ENCODE measurements around the gene PANX1.

The PANX1 gene

DNA sequence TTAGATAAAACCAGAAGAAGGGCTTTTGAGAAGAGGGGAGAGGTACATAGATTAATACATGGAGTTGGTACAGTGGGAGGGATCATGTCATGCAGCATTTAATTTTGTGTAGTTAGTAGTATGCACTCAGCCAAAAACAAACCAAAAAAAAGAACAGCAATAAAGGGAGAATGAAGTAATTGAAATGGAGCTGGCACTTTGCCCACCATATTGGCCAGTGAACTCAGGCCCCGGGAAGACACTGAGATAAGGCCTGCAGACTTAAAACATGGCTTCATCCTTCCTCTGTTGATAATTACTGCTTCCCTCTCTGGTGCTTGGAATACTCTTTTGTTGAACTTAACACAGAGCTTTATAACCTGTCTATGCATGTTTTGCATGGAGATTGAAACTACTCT is 3.1 kb downstream of the PANX1 start:
- no peaks in the 10 kb centered on the region for H4K20me1 ChIP-seq (ENCODE audit: insufficient read depth, low read length)
- no peak overlapping the region for H3K27ac ChIP-seq (ENCODE audit: low read depth, low read length, poor library complexity, severe bottlenecking)
- H3K36me3 ChIP-seq (ENCODE audit: insufficient read depth, low read length), result no peaks in the 10 kb centered on the region
- peaks cover 31% of the 10 kb centered on the region for H3K4me1 ChIP-seq (ENCODE audit: insufficient read depth, low read length, severe bottlenecking)
- no peak overlapping the region for H3K9ac ChIP-seq (ENCODE audit: low read length)
- peak overlapping the region; percentile 97; the same call in 1 of the 2 replicates for H3K4me2 ChIP-seq (ENCODE audit: low read length)
- 0 out of 2 replicates have a peak, but pooled peaks cover 7% of the 10 kb centered on the region for H3K79me2 ChIP-seq (ENCODE audit: insufficient read depth, low read length)
- H3K9me2 ChIP-seq (ENCODE audit: low read depth, low read length), result no peaks in the 10 kb centered on the region
- H3K9me3 ChIP-seq (ENCODE audit: low read length), result no peaks in the 10 kb centered on the region
- TF ChIP-seq, protein P1, sequence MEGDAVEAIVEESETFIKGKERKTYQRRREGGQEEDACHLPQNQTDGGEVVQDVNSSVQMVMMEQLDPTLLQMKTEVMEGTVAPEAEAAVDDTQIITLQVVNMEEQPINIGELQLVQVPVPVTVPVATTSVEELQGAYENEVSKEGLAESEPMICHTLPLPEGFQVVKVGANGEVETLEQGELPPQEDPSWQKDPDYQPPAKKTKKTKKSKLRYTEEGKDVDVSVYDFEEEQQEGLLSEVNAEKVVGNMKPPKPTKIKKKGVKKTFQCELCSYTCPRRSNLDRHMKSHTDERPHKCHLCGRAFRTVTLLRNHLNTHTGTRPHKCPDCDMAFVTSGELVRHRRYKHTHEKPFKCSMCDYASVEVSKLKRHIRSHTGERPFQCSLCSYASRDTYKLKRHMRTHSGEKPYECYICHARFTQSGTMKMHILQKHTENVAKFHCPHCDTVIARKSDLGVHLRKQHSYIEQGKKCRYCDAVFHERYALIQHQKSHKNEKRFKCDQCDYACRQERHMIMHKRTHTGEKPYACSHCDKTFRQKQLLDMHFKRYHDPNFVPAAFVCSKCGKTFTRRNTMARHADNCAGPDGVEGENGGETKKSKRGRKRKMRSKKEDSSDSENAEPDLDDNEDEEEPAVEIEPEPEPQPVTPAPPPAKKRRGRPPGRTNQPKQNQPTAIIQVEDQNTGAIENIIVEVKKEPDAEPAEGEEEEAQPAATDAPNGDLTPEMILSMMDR (IDR thresholded peaks at IDR 0.05; ENCODE audit: low read length), result no peak
- no peak overlapping the region for H2AFZ ChIP-seq (ENCODE audit: low read length)
- no peaks in the 10 kb centered on the region for H3F3A ChIP-seq (ENCODE audit: insufficient read depth, low read length)
- H3K4me3 ChIP-seq (ENCODE audit: low read depth, low read length, poor library complexity, severe bottlenecking), result no peak overlapping the region
- H3K27me3 ChIP-seq (ENCODE audit: insufficient read depth, low read length), result no peaks in the 10 kb centered on the region

DNA sequence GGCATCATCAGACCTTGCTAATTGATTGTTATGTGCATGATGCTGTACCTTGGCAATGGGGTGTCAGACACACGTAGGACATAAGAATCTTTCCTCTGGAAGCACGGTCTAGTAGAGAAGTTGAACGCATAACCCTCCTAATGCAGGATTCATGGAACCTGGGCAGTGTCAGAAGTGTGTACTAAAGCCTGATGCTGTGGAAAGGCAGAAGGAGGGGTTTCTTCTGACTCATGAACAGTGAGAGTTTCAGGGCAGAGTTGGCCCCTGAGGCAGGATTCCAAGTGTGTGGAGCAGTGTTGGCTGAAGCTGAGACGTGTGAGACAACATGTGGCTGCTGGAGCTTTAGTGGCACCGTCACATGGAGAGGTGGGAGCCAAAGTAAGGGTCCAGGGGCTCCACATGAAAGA is 3.5 kb downstream of the PANX1 start:
- peaks cover 31% of the 10 kb centered on the region for H3K4me1 ChIP-seq (ENCODE audit: insufficient read depth, low read length, severe bottlenecking)
- H3F3A ChIP-seq (ENCODE audit: insufficient read depth, low read length), result no peaks in the 10 kb centered on the region
- no peak overlapping the region for H3K4me2 ChIP-seq (ENCODE audit: low read length)
- no peaks in the 10 kb centered on the region for H4K20me1 ChIP-seq (ENCODE audit: insufficient read depth, low read length)
- H3K9me2 ChIP-seq (ENCODE audit: low read depth, low read length), result no peaks in the 10 kb centered on the region
- no peaks in the 10 kb centered on the region for H3K27me3 ChIP-seq (ENCODE audit: insufficient read depth, low read length)
- H3K9me3 ChIP-seq (ENCODE audit: low read length), result no peaks in the 10 kb centered on the region
- H3K4me3 ChIP-seq (ENCODE audit: low read depth, low read length, poor library complexity, severe bottlenecking), result no peak overlapping the region
- no peak overlapping the region for H3K27ac ChIP-seq (ENCODE audit: low read depth, low read length, poor library complexity, severe bottlenecking)
- no peak overlapping the region for H3K9ac ChIP-seq (ENCODE audit: low read length)
- TF ChIP-seq, protein P1 (IDR thresholded peaks at IDR 0.05; ENCODE audit: low read length), result no peak
- TF ChIP-seq EZH2 (IDR thresholded peaks at IDR 0.05; ENCODE audit: borderline replicate concordance, low read length), result no peak
- 0 out of 2 replicates have a peak, but pooled peaks cover 7% of the 10 kb centered on the region for H3K79me2 ChIP-seq (ENCODE audit: insufficient read depth, low read length)
- H2AFZ ChIP-seq (ENCODE audit: low read length), result no peak overlapping the region
- no peaks in the 10 kb centered on the region for H3K36me3 ChIP-seq (ENCODE audit: insufficient read depth, low read length)

DNA sequence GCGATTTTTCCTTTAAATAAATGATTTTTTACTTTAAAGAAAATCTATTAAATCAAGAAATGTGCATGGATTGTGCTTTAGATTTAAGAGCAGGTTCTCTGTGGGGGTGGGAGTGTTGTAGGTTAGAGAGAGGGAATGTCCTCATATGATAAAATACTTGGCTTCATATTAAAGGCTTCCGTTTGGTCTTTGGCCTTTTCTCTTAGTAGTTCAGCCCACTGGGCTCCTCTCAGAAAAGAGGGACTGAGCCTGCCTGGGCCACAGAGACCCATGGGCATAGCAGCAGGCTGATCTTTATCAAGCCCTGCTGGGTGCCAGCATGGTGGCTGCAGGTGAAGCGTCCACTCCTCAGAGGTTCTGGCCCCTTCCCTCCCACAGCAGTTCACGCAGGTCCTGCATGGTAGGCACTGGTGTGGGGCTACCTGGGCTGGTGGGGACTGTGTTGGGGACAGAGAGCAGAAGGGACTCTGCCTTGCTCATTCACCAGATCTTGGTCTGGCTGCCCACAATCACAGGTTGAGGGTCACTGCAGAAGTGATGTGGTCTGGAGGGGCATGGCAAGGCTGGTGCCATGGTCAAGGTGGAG is 4.3 kb downstream of the PANX1 start:
- H3K9ac ChIP-seq (ENCODE audit: low read length), result no peak overlapping the region
- peaks cover 26% of the 10 kb centered on the region for H3K4me1 ChIP-seq (ENCODE audit: insufficient read depth, low read length, severe bottlenecking)
- no peak overlapping the region for H3K27ac ChIP-seq (ENCODE audit: low read depth, low read length, poor library complexity, severe bottlenecking)
- no peaks in the 10 kb centered on the region for H3K27me3 ChIP-seq (ENCODE audit: insufficient read depth, low read length)
- H3K4me2 ChIP-seq (ENCODE audit: low read length), result no peak overlapping the region
- H3K9me2 ChIP-seq (ENCODE audit: low read depth, low read length), result no peaks in the 10 kb centered on the region
- TF ChIP-seq, protein P1 (IDR thresholded peaks at IDR 0.05; ENCODE audit: low read length), result no peak
- no peak for TF ChIP-seq EZH2 (IDR thresholded peaks at IDR 0.05; ENCODE audit: borderline replicate concordance, low read length)
- no peaks in the 10 kb centered on the region for H4K20me1 ChIP-seq (ENCODE audit: insufficient read depth, low read length)
- H3K4me3 ChIP-seq (ENCODE audit: low read depth, low read length, poor library complexity, severe bottlenecking), result no peak overlapping the region
- H3F3A ChIP-seq (ENCODE audit: insufficient read depth, low read length), result no peaks in the 10 kb centered on the region
- H3K79me2 ChIP-seq (ENCODE audit: insufficient read depth, low read length), result 0 out of 2 replicates have a peak, but pooled peaks cover 7% of the 10 kb centered on the region
- no peaks in the 10 kb centered on the region for H3K36me3 ChIP-seq (ENCODE audit: insufficient read depth, low read length)
- H3K9me3 ChIP-seq (ENCODE audit: low read length), result no peaks in the 10 kb centered on the region
- H2AFZ ChIP-seq (ENCODE audit: low read length), result no peak overlapping the region

Data from OCI-LY1 (cell line).